Thymus (tissue), 11 donors: Measurements from ENCODE around the gene GPR183. TPM values are rescaled to one million over a fixed set of nuclear protein-coding genes. Genes with fewer than 3 reads are reported as not detected.

Experiments used
- DNase-seq, 9 donors: peaks; one replicate each; pipeline ENCODE4 v3.0.0-alpha.2; 2013; ENCODE audit warnings: low spot score in 9 of 9, low read depth in 6 of 9, missing footprints in 1 of 9
- H3K27ac ChIP-seq, 2 donors: one replicate each; pipeline ENCODE4 v1.5.1; 2013; ENCODE audit warnings: control low read depth in 1 of 2, low read depth in 1 of 2, low read length in 1 of 2, mild to moderate bottlenecking in 1 of 2, moderate library complexity in 1 of 2
- H3K27me3 ChIP-seq, 2 donors: one replicate each; pipeline ENCODE4 v1.5.1; 2013; ENCODE audit warnings: low read length in 1 of 2; ENCODE audit not compliant: control insufficient read depth in 2 of 2, insufficient read depth in 1 of 2
- H3K36me3 ChIP-seq, 2 donors: one replicate each; pipeline ENCODE4 v1.5.1; 2013; ENCODE audit warnings: low read length in 1 of 2, mild to moderate bottlenecking in 1 of 2, moderate library complexity in 1 of 2; ENCODE audit not compliant: control insufficient read depth in 2 of 2, insufficient read depth in 2 of 2
- H3K4me1 ChIP-seq, 2 donors: one replicate each; pipeline ENCODE4 v1.5.1; 2013; ENCODE audit warnings: low read length in 2 of 2; ENCODE audit not compliant: control insufficient read depth in 2 of 2, insufficient read depth in 2 of 2
- H3K4me3 ChIP-seq, 2 donors: one replicate each; pipeline ENCODE4 v1.5.1; 2013; ENCODE audit warnings: low read length in 2 of 2, control low read depth in 1 of 2, mild to moderate bottlenecking in 1 of 2
- H3K9me3 ChIP-seq, 2 donors: one replicate each; pipeline ENCODE4 v1.5.1; 2013; ENCODE audit warnings: low read length in 1 of 2, mild to moderate bottlenecking in 1 of 2; ENCODE audit not compliant: control insufficient read depth in 2 of 2, insufficient read depth in 1 of 2
- WGBS: extraction: QIAGEN DNeasy Blood & Tissue Kit; methylation state at CpG from one replicate; pipeline ENCODE4 v1.1.7; 2013; 5-methylcytosine and 5-hydroxymethylcytosine counted together
- polyA plus RNA-seq: library from polyadenylated mRNA; stranded (reverse); fragments of 200-250 nt; gene quantifications from one replicate; pipeline ENCODE4 v1.2.3, GENCODE V29; 2013
- total RNA-seq: library from RNA; stranded (reverse); fragments of 120-200 nt; gene quantifications from one replicate; pipeline ENCODE4 v1.2.4, GENCODE V29; 2013
- donor health status: healthy.

Gene GPR183
- total and polyA plus RNA-seq, 2 donors, result 32.4 to 33.0 TPM

DNA sequence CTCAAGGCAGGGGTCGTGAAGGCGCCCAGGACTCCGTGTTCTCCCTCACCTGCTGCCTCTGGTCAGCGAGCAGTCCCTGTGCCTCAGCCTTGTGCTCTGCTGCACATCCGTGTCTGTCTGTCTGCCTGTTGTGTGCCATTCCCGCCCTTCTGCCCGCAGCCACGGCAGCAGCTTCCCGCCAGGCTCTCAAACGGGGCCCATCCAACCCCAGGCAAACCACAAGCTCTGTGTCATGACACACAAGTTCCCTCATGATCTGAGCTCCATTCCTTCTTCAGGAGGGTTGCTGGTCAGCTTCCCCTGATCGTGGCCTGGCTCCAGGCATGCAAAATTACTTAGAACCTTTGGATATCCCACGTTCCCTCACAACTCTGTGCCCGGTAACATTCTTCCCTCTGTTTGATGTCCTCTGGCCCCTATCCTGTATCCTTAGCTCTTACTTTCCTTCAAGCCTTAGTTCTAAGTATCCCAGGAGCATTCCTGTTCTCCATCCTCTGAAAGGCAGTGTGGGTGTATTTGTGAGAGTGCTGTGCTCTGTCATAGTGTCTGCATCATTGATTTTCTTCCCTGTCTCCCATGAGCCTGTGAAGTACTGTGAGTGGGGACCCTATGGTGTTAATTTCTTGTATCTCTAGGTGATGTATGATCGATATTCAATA lies 3.2 kb downstream of the GPR183 start:
- peak overlapping the region in 1 of 2 donors; percentile 8 for H3K4me3 ChIP-seq
- peaks cover 0 to 23% of the 10 kb centered on the region in 2 donors for H3K4me1 ChIP-seq
- DNase-seq, result no peak
- no peaks in the 10 kb centered on the region for H3K27me3 ChIP-seq
- peaks cover 5 to 11% of the 10 kb centered on the region in 2 donors for H3K36me3 ChIP-seq
- H3K9me3 ChIP-seq, result no peaks in the 10 kb centered on the region
- H3K27ac ChIP-seq, result peak overlapping the region; percentile 25 to 35
- WGBS, result 76% methylated on average over 14 of the region's 14 CpGs

DNA sequence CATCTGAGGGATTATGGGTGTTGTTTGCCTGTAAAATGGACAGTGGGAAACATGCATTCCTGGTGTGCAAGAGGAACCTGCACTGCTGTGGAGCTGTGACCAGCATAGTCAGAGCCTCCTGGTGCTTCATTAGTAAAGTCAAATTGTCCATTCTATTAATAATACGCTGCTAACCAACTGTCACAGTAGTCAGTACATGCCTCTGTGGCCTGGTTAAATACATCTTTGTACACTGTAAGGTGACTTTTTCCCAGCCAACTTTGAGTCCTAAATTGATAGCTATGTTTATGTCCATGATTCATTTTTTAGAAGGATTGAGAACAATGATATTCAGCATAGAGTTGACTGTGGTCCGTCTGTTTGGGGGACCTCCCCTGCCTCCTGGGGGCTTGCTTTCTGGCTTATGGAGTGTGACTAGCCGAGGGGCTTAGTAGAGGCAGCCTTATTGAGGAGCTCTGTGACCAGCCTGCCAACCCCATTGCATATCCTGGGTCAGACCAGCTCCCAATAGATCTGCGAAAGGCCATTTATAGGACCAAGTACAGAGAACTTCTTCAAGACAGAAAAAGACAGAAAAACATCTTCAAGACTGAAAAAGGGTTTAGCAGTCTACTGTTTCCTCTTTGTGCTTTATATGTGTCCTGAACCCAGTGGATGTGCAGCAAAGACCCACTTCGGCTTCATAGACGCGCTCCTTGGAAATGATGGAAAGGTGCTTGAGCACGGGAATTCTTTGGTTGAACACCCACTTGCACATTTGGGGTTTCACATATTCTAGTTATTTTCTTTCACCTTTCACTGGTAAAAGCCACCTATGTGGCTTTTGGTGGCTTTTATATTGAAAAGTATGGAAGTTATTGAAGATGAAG lies 4.3 kb downstream of the GPR183 start:
- Histone ChIP-seq H3K4me3 (no peak overlapping the region), H3K27ac (no peak overlapping the region)
- 97% methylated on average over 8 of the region's 8 CpGs for WGBS

DNA sequence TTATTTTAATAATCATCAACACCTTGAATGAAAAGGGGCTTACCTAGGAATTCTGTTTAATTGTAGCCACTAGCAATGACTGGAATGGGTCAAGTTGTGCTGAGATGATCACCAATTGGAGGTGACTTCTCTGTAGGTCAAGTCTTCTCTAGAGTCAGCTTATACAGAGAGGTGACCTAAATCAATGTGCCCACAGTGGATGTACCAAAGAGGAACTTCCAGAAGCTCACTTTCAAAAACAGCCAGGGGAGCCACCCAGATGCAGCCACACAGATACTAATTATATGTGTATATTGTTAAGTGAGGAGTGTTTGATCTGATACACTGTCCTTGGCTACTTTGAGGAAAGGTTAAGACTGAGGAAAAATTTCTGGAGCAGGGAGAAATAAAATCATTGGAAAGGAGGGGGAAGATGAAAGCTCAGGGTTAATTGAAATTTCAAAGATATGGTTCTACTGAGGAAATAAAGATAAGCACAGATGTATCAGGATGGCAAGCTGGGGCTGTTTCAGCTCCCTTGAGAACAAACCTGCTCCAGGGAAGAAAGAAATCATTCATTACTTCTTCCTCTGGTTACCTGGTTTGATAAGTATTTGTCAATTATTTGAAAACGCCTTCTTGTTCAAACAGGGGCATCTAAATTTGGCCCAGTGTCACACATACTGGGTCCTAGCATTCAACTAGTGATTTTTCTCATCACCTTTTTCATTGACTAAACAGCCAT lies 5.1 kb downstream of the GPR183 start:
- Histone ChIP-seq H3K4me1 (peaks cover 0 to 17% of the 10 kb centered on the region in 2 donors), H3K27ac (no peak overlapping the region), H3K27me3 (no peaks in the 10 kb centered on the region), H3K36me3 (peaks cover 5 to 9% of the 10 kb centered on the region in 2 donors), H3K4me3 (no peak overlapping the region), H3K9me3 (no peaks in the 10 kb centered on the region)
- WGBS, result 97% methylated on average over 1 of the region's 1 CpG
- DNase-seq, result no peak

More for the DNA sequence above, 4.3 kb downstream of the GPR183 start:
- peaks cover 5 to 9% of the 10 kb centered on the region in 2 donors for H3K36me3 ChIP-seq
- H3K27me3 ChIP-seq, result no peaks in the 10 kb centered on the region
- DNase-seq, result no peak
- no peaks in the 10 kb centered on the region for H3K9me3 ChIP-seq
- peaks cover 0 to 20% of the 10 kb centered on the region in 2 donors for H3K4me1 ChIP-seq

DNA sequence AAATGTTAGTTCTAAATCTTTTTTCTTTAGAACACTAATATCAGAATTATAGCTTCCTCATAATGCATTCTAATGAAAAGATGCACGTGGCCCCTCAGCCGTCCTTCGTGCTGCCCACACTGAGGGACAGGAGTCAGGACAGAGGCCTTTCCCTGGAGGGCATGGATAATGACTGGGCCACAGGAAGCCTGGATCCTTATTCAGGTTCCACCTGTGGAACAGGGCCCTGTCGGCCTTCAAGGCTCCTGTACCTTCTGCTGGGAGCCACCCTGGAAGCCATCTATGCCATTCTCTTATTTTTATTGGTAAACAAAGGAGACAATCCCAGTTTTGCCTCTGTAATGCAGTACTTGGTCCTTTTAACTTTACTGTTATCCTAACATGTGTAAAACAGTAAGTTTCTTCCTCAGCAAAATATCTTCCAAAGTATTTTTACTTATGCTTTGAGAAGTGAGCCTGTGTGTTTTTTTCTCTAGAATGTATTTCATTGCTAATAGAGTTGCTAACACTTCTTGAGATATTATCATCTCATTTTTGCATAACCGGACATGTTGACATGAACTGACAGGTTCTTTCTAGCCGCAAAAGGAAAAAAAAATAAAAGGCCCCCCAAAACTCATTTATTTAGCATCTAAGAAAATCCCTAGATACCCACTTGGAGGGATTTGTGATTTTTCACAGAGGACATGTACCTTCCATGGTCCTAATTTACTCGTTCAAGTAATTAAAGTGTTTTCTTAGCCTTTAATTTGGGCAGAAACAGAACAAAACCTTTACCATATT lies 6.0 kb downstream of the GPR183 start:
- no peak overlapping the region for H3K4me3 ChIP-seq
- no peak overlapping the region for H3K27ac ChIP-seq
- DNase-seq, result no peak
- WGBS, result 95% methylated on average over 7 of the region's 7 CpGs
- no peaks in the 10 kb centered on the region for H3K27me3 ChIP-seq
- H3K4me1 ChIP-seq, result peaks cover 0 to 17% of the 10 kb centered on the region in 2 donors
- H3K9me3 ChIP-seq, result no peaks in the 10 kb centered on the region
- H3K36me3 ChIP-seq, result peaks cover 5 to 9% of the 10 kb centered on the region in 2 donors

DNA sequence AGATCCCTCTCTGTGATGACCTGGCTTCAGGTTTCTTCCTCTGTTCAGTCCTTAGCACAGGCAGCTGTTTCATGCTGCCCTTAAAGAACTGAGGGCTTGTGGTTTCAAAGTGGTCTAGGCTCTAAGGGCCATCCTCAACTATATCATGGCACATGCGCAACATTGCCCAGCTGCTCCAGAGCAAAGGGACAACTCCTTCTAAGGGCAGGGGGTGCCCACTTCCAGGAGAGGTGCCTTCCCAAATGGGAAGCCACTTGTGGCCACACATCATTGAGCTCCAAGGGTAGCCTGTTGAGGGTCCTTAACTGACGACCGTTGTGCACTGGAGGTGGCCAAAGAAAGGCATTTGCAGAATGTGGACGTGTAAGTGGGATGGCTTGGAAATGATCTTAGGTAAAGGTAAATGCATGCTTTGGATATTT lies 7.3 kb downstream of the GPR183 start:
- 97% methylated on average over 4 of the region's 4 CpGs for WGBS
- H3K4me1 ChIP-seq, result peaks cover 0 to 22% of the 10 kb centered on the region in 2 donors
- H3K4me3 ChIP-seq, result no peak overlapping the region
- peak overlapping the region in 1 of 2 donors; percentile 53 for H3K27ac ChIP-seq
- peaks cover 5 to 14% of the 10 kb centered on the region in 2 donors for H3K36me3 ChIP-seq
- H3K27me3 ChIP-seq, result no peaks in the 10 kb centered on the region
- DNase-seq, result no peak
- H3K9me3 ChIP-seq, result no peaks in the 10 kb centered on the region

DNA sequence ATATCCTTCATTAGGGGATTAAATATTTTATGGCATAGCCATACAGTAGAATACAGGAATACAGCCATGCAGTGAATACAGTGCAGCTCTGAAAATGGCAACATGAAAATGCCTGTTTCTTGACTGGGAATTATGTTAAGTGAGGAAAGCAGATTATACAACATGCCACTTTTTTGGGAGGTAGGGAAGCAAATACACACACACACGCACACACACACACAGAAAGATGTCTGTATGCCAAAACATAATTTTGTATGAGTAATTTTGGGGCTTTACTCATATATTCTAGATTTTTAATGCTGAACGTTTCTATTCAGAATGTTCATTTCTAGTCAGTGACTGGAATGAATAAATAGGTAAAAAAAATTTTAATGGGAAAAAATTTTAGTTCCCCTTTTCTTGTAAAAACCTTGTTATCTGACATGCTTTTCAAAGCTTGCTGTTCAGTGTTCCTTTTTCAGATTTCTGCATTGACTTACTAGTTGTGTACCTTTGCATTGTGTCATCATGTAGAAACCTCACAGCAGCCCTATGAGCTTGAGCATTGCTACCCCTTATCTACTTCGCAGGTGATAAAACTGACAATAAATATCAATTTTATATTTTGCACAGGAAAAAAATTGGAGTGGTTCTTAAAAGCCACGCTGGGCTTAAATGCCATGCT lies 7.8 kb downstream of the GPR183 start:
- DNase-seq, result no peak
- no peaks in the 10 kb centered on the region for H3K27me3 ChIP-seq
- H3K9me3 ChIP-seq, result no peaks in the 10 kb centered on the region
- no peak overlapping the region for H3K4me3 ChIP-seq
- peaks cover 5 to 16% of the 10 kb centered on the region in 2 donors for H3K36me3 ChIP-seq
- peak overlapping the region in 1 of 2 donors; percentile 53 for H3K27ac ChIP-seq
- H3K4me1 ChIP-seq, result peaks cover 0 to 22% of the 10 kb centered on the region in 2 donors
- WGBS, result 92% methylated on average over 4 of the region's 4 CpGs

DNA sequence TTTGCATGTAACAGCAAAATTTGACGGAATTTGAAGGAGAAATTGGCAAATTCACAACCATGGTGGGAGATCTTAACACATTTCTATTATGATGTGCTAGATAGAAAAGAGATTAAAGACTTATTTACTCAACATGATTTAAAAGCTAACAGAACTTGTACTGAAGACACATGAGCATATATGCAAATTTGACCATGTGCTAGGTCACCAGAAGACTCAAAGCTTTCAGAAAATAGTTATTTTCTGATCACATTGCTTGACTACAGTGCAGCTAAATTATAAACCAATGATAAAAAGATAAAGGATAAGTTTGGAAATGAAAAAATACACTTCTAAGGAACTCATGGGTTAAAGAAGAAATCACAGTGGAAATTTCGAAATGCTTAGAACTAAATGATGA lies 9.1 kb downstream of the GPR183 start:
- H3K36me3 ChIP-seq, result peaks cover 3 to 17% of the 10 kb centered on the region in 2 donors
- WGBS, result 95% methylated on average over 2 of the region's 2 CpGs
- H3K27ac ChIP-seq, result no peak overlapping the region
- peaks cover 0 to 14% of the 10 kb centered on the region in 2 donors for H3K4me1 ChIP-seq
- no peak for DNase-seq
- H3K27me3 ChIP-seq, result no peaks in the 10 kb centered on the region
- H3K9me3 ChIP-seq, result no peaks in the 10 kb centered on the region
- H3K4me3 ChIP-seq, result no peak overlapping the region

DNA sequence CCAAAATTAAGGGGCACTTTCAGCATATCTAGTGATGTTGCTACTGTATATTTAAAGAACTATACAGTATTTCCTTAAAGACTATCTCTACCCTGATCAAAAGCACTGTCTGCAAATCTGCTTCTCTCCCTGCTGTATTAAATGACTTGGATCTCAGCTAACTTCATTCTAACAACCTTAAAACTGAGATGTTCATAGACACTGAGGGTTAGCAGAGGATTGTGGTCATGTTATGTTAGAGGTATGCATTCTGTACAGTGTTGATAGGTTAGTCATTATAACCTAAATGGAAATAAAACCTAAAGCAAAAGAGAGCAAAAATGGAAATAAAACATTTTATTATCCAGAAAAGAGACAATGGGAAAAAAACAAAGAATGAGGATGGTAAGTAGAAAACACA lies 9.9 kb downstream of the GPR183 start:
- Histone ChIP-seq H3K36me3 (peaks cover 3 to 17% of the 10 kb centered on the region in 2 donors), H3K4me1 (peaks cover 0 to 11% of the 10 kb centered on the region in 2 donors), H3K27ac (no peak overlapping the region), H3K27me3 (no peaks in the 10 kb centered on the region), H3K4me3 (no peak overlapping the region), H3K9me3 (no peaks in the 10 kb centered on the region)
- no peak for DNase-seq
